ENCODE measurements around the gene GYPA. TPM values are rescaled to one million over a fixed set of nuclear protein-coding genes. Genes with fewer than 3 reads are reported as not detected.
"Not testable (repeated sequence)": the region's sequence is repeated elsewhere in the genome, so short reads cannot be mapped to it uniquely, and the experiment has no call there.

The GYPA gene
- total and polyA plus RNA-seq, 2 donors (not counting 1 experiment from before 2014, with no cell fraction given), result not detected

DNA sequence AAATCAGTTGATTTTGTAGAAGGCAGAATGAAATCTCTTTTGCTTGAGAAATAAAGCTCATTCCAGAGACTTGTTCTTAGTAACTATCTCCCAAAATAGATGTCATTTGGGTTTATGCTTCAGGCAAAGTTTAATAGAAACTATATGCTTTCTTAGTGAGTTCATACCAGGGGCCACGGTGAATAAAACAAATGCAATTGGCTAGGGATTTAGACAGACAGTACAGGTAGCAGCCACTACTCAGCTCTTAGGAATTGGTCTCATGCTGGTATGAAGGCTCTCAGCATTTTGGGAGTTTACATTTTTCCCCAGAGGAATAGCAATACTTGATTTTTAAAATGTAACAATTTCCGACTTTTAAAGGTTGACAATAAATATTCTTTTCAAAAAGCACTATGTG lies 27.0 kb downstream of the GYPA start:
- Histone ChIP-seq H3K36me3 (ENCODE audit: control insufficient read depth, insufficient read depth, low read length) (no peaks in the 10 kb centered on the region), H2AFZ (ENCODE audit: low read length) (no peak overlapping the region), H3K79me2 (ENCODE audit: control insufficient read depth, insufficient read depth, low read length) (no peaks in the 10 kb centered on the region), H3K27me3 (ENCODE audit: control insufficient read depth, insufficient read depth, low read length) (no peaks in the 10 kb centered on the region), H4K20me1 (ENCODE audit: control insufficient read depth, extremely low read depth, insufficient read depth, low read length) (no peaks in the 10 kb centered on the region), H3K4me1 (ENCODE audit: control insufficient read depth, extremely low read depth, insufficient read depth, low read length) (no peaks in the 10 kb centered on the region), H3K4me2 (ENCODE audit: extremely low read depth, insufficient read depth, low read length) (no peak overlapping the region), H3K4me3 (replicated peaks in 1 of 4; ENCODE audit: control extremely low read depth in 1 of 4, insufficient read depth in 1 of 4, low read depth in 3 of 4, low read length in 4 of 4) (no peak overlapping the region), H3K27ac (ENCODE audit: insufficient read depth, low read length) (no peak overlapping the region), H3K9ac (ENCODE audit: insufficient read depth, low read length) (no peak overlapping the region), H3K9me3 (ENCODE audit: control insufficient read depth, insufficient read depth, low read depth, low read length) (no peaks in the 10 kb centered on the region)
- no peak for TF ChIP-seq EZH2 (IDR thresholded peaks at IDR 0.05; ENCODE audit: low read length, missing control alignments)
- TF ChIP-seq, protein P1, sequence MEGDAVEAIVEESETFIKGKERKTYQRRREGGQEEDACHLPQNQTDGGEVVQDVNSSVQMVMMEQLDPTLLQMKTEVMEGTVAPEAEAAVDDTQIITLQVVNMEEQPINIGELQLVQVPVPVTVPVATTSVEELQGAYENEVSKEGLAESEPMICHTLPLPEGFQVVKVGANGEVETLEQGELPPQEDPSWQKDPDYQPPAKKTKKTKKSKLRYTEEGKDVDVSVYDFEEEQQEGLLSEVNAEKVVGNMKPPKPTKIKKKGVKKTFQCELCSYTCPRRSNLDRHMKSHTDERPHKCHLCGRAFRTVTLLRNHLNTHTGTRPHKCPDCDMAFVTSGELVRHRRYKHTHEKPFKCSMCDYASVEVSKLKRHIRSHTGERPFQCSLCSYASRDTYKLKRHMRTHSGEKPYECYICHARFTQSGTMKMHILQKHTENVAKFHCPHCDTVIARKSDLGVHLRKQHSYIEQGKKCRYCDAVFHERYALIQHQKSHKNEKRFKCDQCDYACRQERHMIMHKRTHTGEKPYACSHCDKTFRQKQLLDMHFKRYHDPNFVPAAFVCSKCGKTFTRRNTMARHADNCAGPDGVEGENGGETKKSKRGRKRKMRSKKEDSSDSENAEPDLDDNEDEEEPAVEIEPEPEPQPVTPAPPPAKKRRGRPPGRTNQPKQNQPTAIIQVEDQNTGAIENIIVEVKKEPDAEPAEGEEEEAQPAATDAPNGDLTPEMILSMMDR (conservative IDR thresholded peaks at IDR 0.05 in 1 of 2, IDR thresholded peaks at IDR 0.05 in 1 of 2; ENCODE audit: low read depth in 1 of 2, low read length in 2 of 2), result no peak
- no peak for DNase-seq (ENCODE audit: low read depth in 2 of 2)

DNA sequence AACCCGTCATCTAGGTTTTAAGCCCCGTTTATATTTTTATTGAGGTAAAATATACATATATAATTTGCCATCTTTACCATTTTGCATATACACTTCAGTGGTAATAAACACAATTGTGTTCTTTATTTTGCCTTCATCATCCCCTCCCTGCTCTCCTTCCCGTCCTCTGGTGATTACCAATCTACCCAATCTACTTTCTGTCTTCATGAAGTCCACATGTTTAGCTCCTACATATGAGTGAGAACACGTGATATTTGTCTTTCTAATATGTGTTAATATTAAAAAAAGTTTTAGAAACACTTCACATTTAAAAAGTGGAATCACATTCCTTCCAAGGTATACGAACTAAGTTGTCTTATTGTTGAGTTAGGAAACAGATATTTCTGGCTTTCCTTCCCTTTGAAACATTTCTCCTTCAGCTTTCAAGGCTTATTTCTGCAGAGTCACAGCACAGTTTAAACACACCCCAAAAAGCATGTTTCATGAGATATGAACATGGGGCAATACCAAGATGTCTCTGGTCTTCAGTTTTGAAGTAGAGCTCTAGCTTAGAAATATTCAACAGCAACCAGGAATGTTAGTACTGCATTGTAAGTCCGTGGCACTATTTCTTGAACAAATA lies 35.9 kb downstream of the GYPA start:
- H3K9ac ChIP-seq (ENCODE audit: insufficient read depth, low read length), result no peak overlapping the region

DNA sequence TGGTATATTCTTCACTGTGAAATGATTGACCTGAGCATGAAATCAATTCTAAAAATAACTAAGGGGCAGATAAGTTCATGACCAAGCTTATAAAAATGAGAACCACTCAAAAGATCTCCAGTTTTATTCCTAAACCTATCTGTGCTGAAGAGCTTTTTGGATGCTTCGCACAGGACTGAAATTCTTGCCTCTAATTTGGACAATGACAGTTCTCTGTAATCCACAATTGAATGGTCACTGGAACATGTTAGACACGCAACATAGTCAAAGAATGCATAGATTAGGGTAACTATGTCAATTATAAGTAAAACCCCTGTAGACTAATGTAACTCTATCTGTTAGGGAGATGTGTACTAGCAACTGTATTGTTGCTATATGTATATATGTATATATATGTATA lies 42.7 kb downstream of the GYPA start:
- H3K27ac ChIP-seq (ENCODE audit: insufficient read depth, low read length); H3K36me3 ChIP-seq (ENCODE audit: control insufficient read depth, insufficient read depth, low read length); H4K20me1 ChIP-seq (ENCODE audit: control insufficient read depth, extremely low read depth, insufficient read depth, low read length); H3K9ac ChIP-seq (ENCODE audit: insufficient read depth, low read length); H3K4me2 ChIP-seq (ENCODE audit: extremely low read depth, insufficient read depth, low read length); H3K79me2 ChIP-seq (ENCODE audit: control insufficient read depth, insufficient read depth, low read length); H3K4me1 ChIP-seq (ENCODE audit: control insufficient read depth, extremely low read depth, insufficient read depth, low read length); H3K4me3 ChIP-seq (replicated peaks in 1 of 4; ENCODE audit: control extremely low read depth in 1 of 4, insufficient read depth in 1 of 4, low read depth in 3 of 4, low read length in 4 of 4); DNase-seq (ENCODE audit: low read depth in 2 of 2); H2AFZ ChIP-seq (ENCODE audit: low read length); H3K9me3 ChIP-seq (ENCODE audit: control insufficient read depth, insufficient read depth, low read depth, low read length); H3K27me3 ChIP-seq (ENCODE audit: control insufficient read depth, insufficient read depth, low read length): not testable (repeated sequence)

More for the DNA sequence above, 35.9 kb downstream of the GYPA start:
- DNase-seq (ENCODE audit: low read depth in 2 of 2), result no peak
- no peak overlapping the region for H2AFZ ChIP-seq (ENCODE audit: low read length)
- H3K27me3 ChIP-seq (ENCODE audit: control insufficient read depth, insufficient read depth, low read length), result no peaks in the 10 kb centered on the region
- no peak overlapping the region for H3K4me2 ChIP-seq (ENCODE audit: extremely low read depth, insufficient read depth, low read length)
- H3K36me3 ChIP-seq (ENCODE audit: control insufficient read depth, insufficient read depth, low read length), result no peaks in the 10 kb centered on the region
- H4K20me1 ChIP-seq (ENCODE audit: control insufficient read depth, extremely low read depth, insufficient read depth, low read length), result no peaks in the 10 kb centered on the region
- no peak for TF ChIP-seq EZH2 (IDR thresholded peaks at IDR 0.05; ENCODE audit: low read length, missing control alignments)
- TF ChIP-seq, protein P1 (conservative IDR thresholded peaks at IDR 0.05 in 1 of 2, IDR thresholded peaks at IDR 0.05 in 1 of 2; ENCODE audit: low read depth in 1 of 2, low read length in 2 of 2), result no peak
- no peak overlapping the region for H3K4me3 ChIP-seq (replicated peaks in 1 of 4; ENCODE audit: control extremely low read depth in 1 of 4, insufficient read depth in 1 of 4, low read depth in 3 of 4, low read length in 4 of 4)
- H3K4me1 ChIP-seq (ENCODE audit: control insufficient read depth, extremely low read depth, insufficient read depth, low read length), result no peaks in the 10 kb centered on the region
- H3K9me3 ChIP-seq (ENCODE audit: control insufficient read depth, insufficient read depth, low read depth, low read length), result no peaks in the 10 kb centered on the region
- H3K27ac ChIP-seq (ENCODE audit: insufficient read depth, low read length), result no peak overlapping the region
- H3K79me2 ChIP-seq (ENCODE audit: control insufficient read depth, insufficient read depth, low read length), result no peaks in the 10 kb centered on the region

DNA sequence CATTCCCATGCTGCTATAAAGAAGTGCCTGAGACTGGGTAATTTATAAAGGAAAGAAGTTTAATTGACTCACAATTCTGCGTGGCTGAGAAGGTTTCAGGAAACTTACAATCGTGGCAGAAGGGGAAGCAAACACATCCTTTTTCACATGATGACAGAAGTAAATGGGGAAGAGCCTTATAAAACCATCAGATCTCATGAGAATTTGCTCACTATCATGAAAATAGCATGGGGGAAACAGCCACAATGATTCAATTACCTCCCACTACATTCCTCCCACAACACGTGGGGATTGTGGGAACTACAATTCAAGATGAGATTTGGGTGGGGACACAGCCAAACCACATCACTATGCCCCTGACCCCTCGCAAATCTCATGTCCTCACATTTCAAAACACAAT lies 46.5 kb downstream of the GYPA start:
- not testable (repeated sequence) for H3K27me3 ChIP-seq (ENCODE audit: control insufficient read depth, insufficient read depth, low read length); H3K4me1 ChIP-seq (ENCODE audit: control insufficient read depth, extremely low read depth, insufficient read depth, low read length); H4K20me1 ChIP-seq (ENCODE audit: control insufficient read depth, extremely low read depth, insufficient read depth, low read length)

DNA sequence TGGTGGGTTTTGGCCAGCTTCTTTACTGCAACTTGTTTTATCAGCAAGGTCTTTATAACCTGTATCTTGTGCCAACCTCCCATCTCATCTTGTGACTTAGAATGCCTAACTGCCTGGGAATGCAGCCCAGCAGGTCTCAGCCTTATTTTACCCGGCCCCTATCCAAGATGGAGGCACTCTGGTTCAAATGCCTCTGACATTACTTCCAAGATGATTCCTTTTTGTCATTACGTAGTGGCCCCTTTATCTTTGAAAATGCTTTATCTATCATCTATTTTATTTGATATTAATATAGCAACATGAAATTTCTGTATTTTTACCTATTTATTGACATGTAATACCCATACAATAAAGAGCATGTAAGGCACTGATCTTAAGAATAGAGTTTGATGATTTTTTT lies 49.3 kb downstream of the GYPA start:
- H3K9ac ChIP-seq (ENCODE audit: insufficient read depth, low read length); H3K79me2 ChIP-seq (ENCODE audit: control insufficient read depth, insufficient read depth, low read length); H3K4me3 ChIP-seq (replicated peaks in 1 of 4; ENCODE audit: control extremely low read depth in 1 of 4, insufficient read depth in 1 of 4, low read depth in 3 of 4, low read length in 4 of 4); H3K9me3 ChIP-seq (ENCODE audit: control insufficient read depth, insufficient read depth, low read depth, low read length); H3K4me2 ChIP-seq (ENCODE audit: extremely low read depth, insufficient read depth, low read length); H3K27ac ChIP-seq (ENCODE audit: insufficient read depth, low read length); H3K4me1 ChIP-seq (ENCODE audit: control insufficient read depth, extremely low read depth, insufficient read depth, low read length); DNase-seq (ENCODE audit: low read depth in 2 of 2); H4K20me1 ChIP-seq (ENCODE audit: control insufficient read depth, extremely low read depth, insufficient read depth, low read length); H3K36me3 ChIP-seq (ENCODE audit: control insufficient read depth, insufficient read depth, low read length); H3K27me3 ChIP-seq (ENCODE audit: control insufficient read depth, insufficient read depth, low read length); H2AFZ ChIP-seq (ENCODE audit: low read length): not testable (repeated sequence)

More for the DNA sequence above, 46.5 kb downstream of the GYPA start:
- H3K36me3 ChIP-seq (ENCODE audit: control insufficient read depth, insufficient read depth, low read length); H3K4me2 ChIP-seq (ENCODE audit: extremely low read depth, insufficient read depth, low read length); H3K4me3 ChIP-seq (replicated peaks in 1 of 4; ENCODE audit: control extremely low read depth in 1 of 4, insufficient read depth in 1 of 4, low read depth in 3 of 4, low read length in 4 of 4); DNase-seq (ENCODE audit: low read depth in 2 of 2); H3K27ac ChIP-seq (ENCODE audit: insufficient read depth, low read length); H2AFZ ChIP-seq (ENCODE audit: low read length); H3K9ac ChIP-seq (ENCODE audit: insufficient read depth, low read length); H3K79me2 ChIP-seq (ENCODE audit: control insufficient read depth, insufficient read depth, low read length); H3K9me3 ChIP-seq (ENCODE audit: control insufficient read depth, insufficient read depth, low read depth, low read length): not testable (repeated sequence)
